Liver (tissue), 9 donors: ENCODE measurements around the gene RCBTB1. TPM values are rescaled to one million over a fixed set of nuclear protein-coding genes. Genes with fewer than 3 reads are reported as not detected.

Source experiments
- DNase-seq: peaks from one replicate; pipeline ENCODE4 v3.0.0-alpha.2; 2017; ENCODE audit warnings: low spot score
- H3K27ac ChIP-seq, 2 donors: one replicate each; pipeline ENCODE4 v1.7.0; 2013; ENCODE audit warnings: inconsistent platforms in 2 of 2, low read length in 2 of 2, control low read depth in 1 of 2, low read depth in 1 of 2, mild to moderate bottlenecking in 1 of 2
- H3K27me3 ChIP-seq, 4 donors: one replicate each; pipeline versions ENCODE4 v1.6.1 to v1.7.0; 2013; ENCODE audit warnings: low read length in 3 of 4, inconsistent platforms in 1 of 4, mild to moderate bottlenecking in 1 of 4, moderate library complexity in 1 of 4; ENCODE audit not compliant: control insufficient read depth in 4 of 4, insufficient read depth in 4 of 4
- H3K36me3 ChIP-seq, 4 donors: one replicate each; pipeline versions ENCODE4 v1.6.1 to v1.7.0; 2013; ENCODE audit warnings: low read length in 3 of 4, mild to moderate bottlenecking in 3 of 4, low read depth in 1 of 4, moderate library complexity in 1 of 4; ENCODE audit not compliant: control insufficient read depth in 4 of 4, insufficient read depth in 3 of 4
- H3K4me1 ChIP-seq, 4 donors: one replicate each; pipeline versions ENCODE4 v1.6.1 to v1.7.0; 2013; ENCODE audit warnings: low read length in 3 of 4, mild to moderate bottlenecking in 3 of 4, moderate library complexity in 1 of 4; ENCODE audit not compliant: control insufficient read depth in 4 of 4, insufficient read depth in 4 of 4
- H3K4me3 ChIP-seq, 3 donors: one replicate each; pipeline versions ENCODE4 v1.6.1 to v1.7.0; 2013; ENCODE audit warnings: low read length in 3 of 3, control low read depth in 1 of 3, low read depth in 1 of 3, mild to moderate bottlenecking in 1 of 3
- H3K9ac ChIP-seq, 2 donors: one replicate each; pipeline ENCODE4 v1.7.0; 2013; ENCODE audit warnings: low read length in 2 of 2, mild to moderate bottlenecking in 2 of 2, moderate library complexity in 2 of 2, control low read depth in 1 of 2, low read depth in 1 of 2
- H3K9me3 ChIP-seq, 4 donors: one replicate each; pipeline versions ENCODE4 v1.6.1 to v1.7.0; 2013; ENCODE audit warnings: low read length in 3 of 4; ENCODE audit not compliant: control insufficient read depth in 4 of 4
- EGR1 ChIP-seq, 2 donors: IDR thresholded peaks; 2 replicates each; pipeline ENCODE4 v1.6.1; 2016 to 2018; ENCODE audit warnings: antibody characterized with exemption in 2 of 2, low read depth in 2 of 2
- FOXA1 ChIP-seq: IDR thresholded peaks from 2 replicates; pipeline ENCODE4 v1.6.1; 2016; ENCODE audit warnings: antibody characterized with exemption
- FOXA2 ChIP-seq: IDR thresholded peaks from 2 replicates; pipeline ENCODE4 v1.6.1; 2016; ENCODE audit warnings: antibody characterized with exemption
- GABPA ChIP-seq, 2 donors: IDR thresholded peaks in 1 of 2; conservative IDR thresholded peaks in 1 of 2; 2 replicates each; pipeline ENCODE4 v1.6.1; 2016; ENCODE audit warnings: antibody characterized with exemption in 2 of 2, mild to moderate bottlenecking in 1 of 2, moderate library complexity in 1 of 2
- HNF4A ChIP-seq, 2 donors: conservative IDR thresholded peaks; 2 replicates each; pipeline ENCODE4 v1.6.1; 2016; ENCODE audit warnings: antibody characterized with exemption in 2 of 2, mild to moderate bottlenecking in 2 of 2
- HNF4G ChIP-seq: IDR thresholded peaks from 2 replicates; pipeline ENCODE4 v1.6.1; 2016; ENCODE audit warnings: antibody characterized with exemption
- JUND ChIP-seq, 2 donors: IDR thresholded peaks; 2 replicates each; pipeline ENCODE4 v1.6.1; 2016; ENCODE audit warnings: antibody characterized with exemption in 2 of 2
- NR2F2 ChIP-seq: IDR thresholded peaks from 2 replicates; pipeline ENCODE4 v1.6.1; 2016; ENCODE audit warnings: antibody characterized with exemption
- RAD21 ChIP-seq, 2 donors: IDR thresholded peaks; 2 replicates each; pipeline ENCODE4 v1.6.1; 2016; ENCODE audit warnings: antibody characterized with exemption in 2 of 2, mild to moderate bottlenecking in 2 of 2
- RXRA ChIP-seq, 2 donors: IDR thresholded peaks; 2 replicates each; pipeline ENCODE4 v1.6.1; 2017 to 2018; ENCODE audit warnings: antibody characterized with exemption in 2 of 2, mild to moderate bottlenecking in 1 of 2
- SP1 ChIP-seq: IDR thresholded peaks from 2 replicates; pipeline ENCODE4 v1.6.1; 2018; ENCODE audit warnings: antibody characterized with exemption, mild to moderate bottlenecking
- TAF1 ChIP-seq: conservative IDR thresholded peaks from 2 replicates; pipeline ENCODE4 v1.6.1; 2016; ENCODE audit warnings: antibody characterized with exemption, mild to moderate bottlenecking
- YY1 ChIP-seq: IDR thresholded peaks from 2 replicates; pipeline ENCODE4 v1.6.1; 2016; ENCODE audit warnings: antibody characterized with exemption, mild to moderate bottlenecking
- WGBS: extraction: QIAGEN DNeasy Blood & Tissue Kit; methylation state at CpG from one replicate; pipeline ENCODE4 v1.1.7; 2013; 5-methylcytosine and 5-hydroxymethylcytosine counted together
- polyA plus RNA-seq, 2 donors: library from polyadenylated mRNA; stranded (reverse) in 1 of 2; unstranded in 1 of 2; fragments of 200-250 nt in 1 of 2; fragments of >200 nt in 1 of 2; fragmentation: Nextera tagmentation in 1 of 2; extraction: Ambion mirVana in 1 of 2; gene quantifications; one replicate each; pipeline versions ENCODE4 v1.2.1 to v1.2.3, GENCODE V29; 2013 to 2015
- total RNA-seq, 2 donors: library from RNA; depleted of rRNA; stranded (reverse); fragments of >200 nt; gene quantifications; one replicate each; pipeline ENCODE4 v1.2.3, GENCODE V29; 2014
- TF ChIP-seq, protein P1 (sequence below): fragments of 150-350 bp; IDR thresholded peaks from 2 replicates; pipeline ENCODE4 v1.5.1; 2017; ENCODE audit warnings: improper control_type of control experiment, low read depth, low read length; ENCODE audit not compliant: missing input control
- TF ChIP-seq, protein P2 (sequence below): IDR thresholded peaks from 2 replicates; pipeline ENCODE4 v1.6.1; 2016; ENCODE audit warnings: antibody characterized with exemption
- TF ChIP-seq, protein P3 (sequence below): IDR thresholded peaks from 2 replicates; pipeline ENCODE4 v1.6.1; 2016; ENCODE audit warnings: antibody characterized with exemption, mild to moderate bottlenecking
- TF ChIP-seq, protein P4 (sequence below): IDR thresholded peaks from 2 replicates; pipeline ENCODE4 v1.6.1; 2016; ENCODE audit warnings: antibody characterized with exemption
- TF ChIP-seq, protein P5 (sequence below): IDR thresholded peaks from 2 replicates; pipeline ENCODE4 v1.6.1; 2016; ENCODE audit warnings: antibody characterized with exemption
- donor health status: healthy.
- donor health status: healthy.
- donor health status: healthy.
- donor health status: healthy.
- donor health status: healthy.

The RCBTB1 gene
- total and polyA plus RNA-seq, 4 donors = 3.9 to 9.0 (median 6.5) TPM

GRCh38 chr13:49610176-49610575, 24.8 kb upstream of the RCBTB1 start:
- Histone ChIP-seq H3K27ac (no peak overlapping the region), H3K9me3 (no peaks in the 10 kb centered on the region), H3K4me1 (no peaks in the 10 kb centered on the region), H3K27me3 (no peaks in the 10 kb centered on the region), H3K4me3 (no peak overlapping the region), H3K36me3 (no peaks in the 10 kb centered on the region), H3K9ac (no peak overlapping the region)
- 100% methylated on average over 1 of the region's 1 CpG for WGBS
- DNase-seq = no peak
- TF ChIP-seq YY1 (no peak), EGR1 (IDR thresholded peaks at IDR 0.05; ENCODE audit: low read depth in 2 of 2) (no peak), JUND (IDR thresholded peaks at IDR 0.05) (no peak), SP1 (no peak), FOXA1 (no peak), RXRA (IDR thresholded peaks at IDR 0.05) (no peak), HNF4G (no peak), NR2F2 (no peak), GABPA (IDR thresholded peaks at IDR 0.05 in 1 of 2, conservative IDR thresholded peaks at IDR 0.05 in 1 of 2) (no peak), FOXA2 (no peak), HNF4A (conservative IDR thresholded peaks at IDR 0.05) (no peak), RAD21 (IDR thresholded peaks at IDR 0.05) (no peak), TAF1 (no peak)
- TF ChIP-seq, protein P1, sequence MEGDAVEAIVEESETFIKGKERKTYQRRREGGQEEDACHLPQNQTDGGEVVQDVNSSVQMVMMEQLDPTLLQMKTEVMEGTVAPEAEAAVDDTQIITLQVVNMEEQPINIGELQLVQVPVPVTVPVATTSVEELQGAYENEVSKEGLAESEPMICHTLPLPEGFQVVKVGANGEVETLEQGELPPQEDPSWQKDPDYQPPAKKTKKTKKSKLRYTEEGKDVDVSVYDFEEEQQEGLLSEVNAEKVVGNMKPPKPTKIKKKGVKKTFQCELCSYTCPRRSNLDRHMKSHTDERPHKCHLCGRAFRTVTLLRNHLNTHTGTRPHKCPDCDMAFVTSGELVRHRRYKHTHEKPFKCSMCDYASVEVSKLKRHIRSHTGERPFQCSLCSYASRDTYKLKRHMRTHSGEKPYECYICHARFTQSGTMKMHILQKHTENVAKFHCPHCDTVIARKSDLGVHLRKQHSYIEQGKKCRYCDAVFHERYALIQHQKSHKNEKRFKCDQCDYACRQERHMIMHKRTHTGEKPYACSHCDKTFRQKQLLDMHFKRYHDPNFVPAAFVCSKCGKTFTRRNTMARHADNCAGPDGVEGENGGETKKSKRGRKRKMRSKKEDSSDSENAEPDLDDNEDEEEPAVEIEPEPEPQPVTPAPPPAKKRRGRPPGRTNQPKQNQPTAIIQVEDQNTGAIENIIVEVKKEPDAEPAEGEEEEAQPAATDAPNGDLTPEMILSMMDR = no peak
- TF ChIP-seq, protein P2, sequence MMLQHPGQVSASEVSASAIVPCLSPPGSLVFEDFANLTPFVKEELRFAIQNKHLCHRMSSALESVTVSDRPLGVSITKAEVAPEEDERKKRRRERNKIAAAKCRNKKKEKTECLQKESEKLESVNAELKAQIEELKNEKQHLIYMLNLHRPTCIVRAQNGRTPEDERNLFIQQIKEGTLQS = no peak
- TF ChIP-seq, protein P3, sequence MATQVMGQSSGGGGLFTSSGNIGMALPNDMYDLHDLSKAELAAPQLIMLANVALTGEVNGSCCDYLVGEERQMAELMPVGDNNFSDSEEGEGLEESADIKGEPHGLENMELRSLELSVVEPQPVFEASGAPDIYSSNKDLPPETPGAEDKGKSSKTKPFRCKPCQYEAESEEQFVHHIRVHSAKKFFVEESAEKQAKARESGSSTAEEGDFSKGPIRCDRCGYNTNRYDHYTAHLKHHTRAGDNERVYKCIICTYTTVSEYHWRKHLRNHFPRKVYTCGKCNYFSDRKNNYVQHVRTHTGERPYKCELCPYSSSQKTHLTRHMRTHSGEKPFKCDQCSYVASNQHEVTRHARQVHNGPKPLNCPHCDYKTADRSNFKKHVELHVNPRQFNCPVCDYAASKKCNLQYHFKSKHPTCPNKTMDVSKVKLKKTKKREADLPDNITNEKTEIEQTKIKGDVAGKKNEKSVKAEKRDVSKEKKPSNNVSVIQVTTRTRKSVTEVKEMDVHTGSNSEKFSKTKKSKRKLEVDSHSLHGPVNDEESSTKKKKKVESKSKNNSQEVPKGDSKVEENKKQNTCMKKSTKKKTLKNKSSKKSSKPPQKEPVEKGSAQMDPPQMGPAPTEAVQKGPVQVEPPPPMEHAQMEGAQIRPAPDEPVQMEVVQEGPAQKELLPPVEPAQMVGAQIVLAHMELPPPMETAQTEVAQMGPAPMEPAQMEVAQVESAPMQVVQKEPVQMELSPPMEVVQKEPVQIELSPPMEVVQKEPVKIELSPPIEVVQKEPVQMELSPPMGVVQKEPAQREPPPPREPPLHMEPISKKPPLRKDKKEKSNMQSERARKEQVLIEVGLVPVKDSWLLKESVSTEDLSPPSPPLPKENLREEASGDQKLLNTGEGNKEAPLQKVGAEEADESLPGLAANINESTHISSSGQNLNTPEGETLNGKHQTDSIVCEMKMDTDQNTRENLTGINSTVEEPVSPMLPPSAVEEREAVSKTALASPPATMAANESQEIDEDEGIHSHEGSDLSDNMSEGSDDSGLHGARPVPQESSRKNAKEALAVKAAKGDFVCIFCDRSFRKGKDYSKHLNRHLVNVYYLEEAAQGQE = no peak
- TF ChIP-seq, protein P4, sequence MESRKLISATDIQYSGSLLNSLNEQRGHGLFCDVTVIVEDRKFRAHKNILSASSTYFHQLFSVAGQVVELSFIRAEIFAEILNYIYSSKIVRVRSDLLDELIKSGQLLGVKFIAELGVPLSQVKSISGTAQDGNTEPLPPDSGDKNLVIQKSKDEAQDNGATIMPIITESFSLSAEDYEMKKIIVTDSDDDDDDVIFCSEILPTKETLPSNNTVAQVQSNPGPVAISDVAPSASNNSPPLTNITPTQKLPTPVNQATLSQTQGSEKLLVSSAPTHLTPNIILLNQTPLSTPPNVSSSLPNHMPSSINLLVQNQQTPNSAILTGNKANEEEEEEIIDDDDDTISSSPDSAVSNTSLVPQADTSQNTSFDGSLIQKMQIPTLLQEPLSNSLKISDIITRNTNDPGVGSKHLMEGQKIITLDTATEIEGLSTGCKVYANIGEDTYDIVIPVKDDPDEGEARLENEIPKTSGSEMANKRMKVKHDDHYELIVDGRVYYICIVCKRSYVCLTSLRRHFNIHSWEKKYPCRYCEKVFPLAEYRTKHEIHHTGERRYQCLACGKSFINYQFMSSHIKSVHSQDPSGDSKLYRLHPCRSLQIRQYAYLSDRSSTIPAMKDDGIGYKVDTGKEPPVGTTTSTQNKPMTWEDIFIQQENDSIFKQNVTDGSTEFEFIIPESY = no peak
- TF ChIP-seq, protein P5, sequence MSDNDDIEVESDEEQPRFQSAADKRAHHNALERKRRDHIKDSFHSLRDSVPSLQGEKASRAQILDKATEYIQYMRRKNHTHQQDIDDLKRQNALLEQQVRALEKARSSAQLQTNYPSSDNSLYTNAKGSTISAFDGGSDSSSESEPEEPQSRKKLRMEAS = no peak
